Stimulated activated naive CD8-positive, alpha-beta T cell treated with anti-CD3 and anti-CD28 coated beads, Interleukin-15, Interleukin-2, amounts not matched to agents 100 U/mL and 50 U/mL, for 24 hours (primary cell): Measurements from ENCODE around the gene APOL5.
A peak's percentile ranks its signal among the peaks of the same experiment; 100 is the strongest.

Experiments used
- ATAC-seq: fragments of 150-1000 bp; cut with Tn5 transposase; one replicate; pipeline ENCODE4 v1.10.0; 2021
- DNase-seq: peaks from one replicate; pipeline ENCODE4 v3.0.0; 2021

APOL5 gene

DNA sequence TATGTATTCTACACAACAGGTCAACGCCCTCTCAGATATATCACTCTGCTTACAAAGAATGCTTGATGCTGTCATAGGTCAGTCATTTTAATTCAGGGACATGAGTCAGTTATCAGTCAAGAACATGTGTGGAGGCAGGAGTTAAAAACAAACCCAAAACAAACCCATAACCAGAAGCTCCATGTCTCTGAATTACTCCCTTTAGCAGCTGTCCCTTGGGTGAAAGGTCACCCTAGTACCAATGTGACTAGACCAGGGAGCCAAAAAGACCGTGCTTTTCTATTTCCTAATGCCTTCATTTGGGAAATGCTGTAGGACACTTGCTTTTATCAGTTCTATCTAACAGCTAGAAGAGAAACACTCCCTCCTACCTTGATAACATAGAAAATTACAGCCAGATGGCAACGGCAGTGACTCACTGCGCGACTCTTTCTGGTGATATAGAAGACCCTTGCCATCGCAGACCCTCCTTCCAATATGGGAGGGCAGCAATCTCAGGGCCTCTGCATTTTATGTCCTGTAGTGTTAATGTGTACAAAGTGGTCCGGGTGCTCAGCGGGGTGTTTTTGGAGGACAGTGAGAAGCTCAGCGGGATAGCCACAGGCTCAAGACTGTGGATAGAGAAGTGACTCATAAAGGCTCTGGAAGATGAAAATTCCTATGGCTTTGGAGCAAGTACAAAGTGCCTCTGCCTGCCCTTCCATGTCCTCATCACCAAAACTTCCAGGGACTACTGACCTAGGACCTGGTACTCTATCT, 24.8 kb downstream of the APOL5 start:
- no peak for DNase-seq
- ATAC-seq, result peak; percentile 36

DNA sequence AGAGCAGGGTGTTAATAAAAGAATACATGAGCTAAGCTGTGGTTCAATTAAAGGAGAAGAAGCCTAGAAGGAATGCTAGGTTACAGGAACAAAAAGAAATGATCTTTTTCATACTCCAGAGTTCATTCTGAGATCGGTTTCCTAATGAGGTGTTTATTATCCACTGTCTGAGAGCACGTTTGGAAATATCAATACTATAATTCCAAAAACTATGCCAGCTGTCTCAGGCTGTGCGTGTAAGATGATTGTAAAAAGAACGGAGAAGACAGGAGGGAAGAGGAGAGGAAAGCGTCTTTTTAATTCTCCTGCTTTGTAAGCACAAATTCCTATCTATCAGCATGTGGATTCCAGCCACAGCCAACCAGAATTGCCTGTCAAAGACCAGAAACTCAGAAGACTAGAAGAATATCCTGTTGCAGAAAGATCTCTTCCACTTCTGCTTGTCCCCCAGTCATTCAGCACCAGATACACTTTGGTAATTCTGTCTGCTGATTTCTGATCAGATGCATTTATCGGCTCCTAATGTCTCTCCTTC, 25.7 kb downstream of the APOL5 start:
- ATAC-seq, result no peak

DNA sequence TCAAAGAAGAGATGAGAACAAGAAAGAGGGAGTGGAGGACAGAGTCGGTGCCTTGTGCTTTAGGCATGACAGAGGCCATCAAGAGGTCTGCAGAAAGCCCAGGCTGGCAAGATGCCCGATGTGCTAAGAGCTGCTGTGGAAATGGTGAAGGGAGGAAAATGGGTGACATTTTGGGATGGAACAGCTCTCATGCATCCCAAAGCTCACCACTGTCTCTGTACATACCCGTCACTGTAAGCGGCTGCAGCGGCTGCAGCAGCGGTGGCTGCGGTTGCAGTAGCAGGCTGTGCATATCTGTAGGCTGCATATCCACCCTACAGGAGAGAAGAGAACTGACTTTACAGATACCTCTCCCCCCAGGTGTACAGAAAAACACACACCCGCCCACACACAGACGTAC, 28.6 kb downstream of the APOL5 start:
- DNase-seq, result no peak
- no peak for ATAC-seq

More for the DNA sequence above, 25.7 kb downstream of the APOL5 start:
- DNase-seq, result no peak

DNA sequence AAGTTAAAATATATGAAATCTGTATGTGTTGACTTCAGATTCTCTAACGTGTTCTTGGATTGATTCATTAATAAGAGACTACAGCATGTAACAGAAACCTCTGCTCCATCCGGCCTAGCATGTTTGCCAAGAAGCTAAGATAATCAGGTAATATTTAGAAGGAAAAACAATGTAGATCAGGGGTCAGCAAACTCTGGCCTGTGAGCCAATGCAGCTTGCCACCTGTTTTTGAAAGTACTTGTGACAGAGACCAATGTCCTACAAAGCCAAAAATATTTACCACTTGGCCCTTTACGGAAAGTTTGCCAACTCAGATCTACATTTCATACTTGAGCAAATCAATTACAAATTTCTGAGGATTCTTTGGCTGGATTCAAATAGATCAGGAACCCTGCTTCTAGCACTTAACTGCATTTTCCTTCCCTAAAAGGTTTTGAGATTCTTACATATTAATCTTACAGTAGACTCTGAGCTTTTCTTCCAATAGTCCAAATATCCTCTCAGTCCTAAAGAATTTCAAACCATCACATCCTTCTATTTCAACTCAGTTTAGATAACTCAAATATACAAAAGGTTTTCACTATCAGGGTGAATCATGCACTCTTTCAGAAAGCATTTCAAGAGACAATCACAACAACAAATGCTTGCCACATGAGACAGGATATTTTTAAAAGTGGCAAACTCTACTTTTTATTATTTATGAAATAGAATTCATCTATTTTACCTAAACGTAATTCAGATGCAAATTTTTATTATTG, 29.5 kb downstream of the APOL5 start:
- ATAC-seq (no peak), DNase-seq (no peak)

DNA sequence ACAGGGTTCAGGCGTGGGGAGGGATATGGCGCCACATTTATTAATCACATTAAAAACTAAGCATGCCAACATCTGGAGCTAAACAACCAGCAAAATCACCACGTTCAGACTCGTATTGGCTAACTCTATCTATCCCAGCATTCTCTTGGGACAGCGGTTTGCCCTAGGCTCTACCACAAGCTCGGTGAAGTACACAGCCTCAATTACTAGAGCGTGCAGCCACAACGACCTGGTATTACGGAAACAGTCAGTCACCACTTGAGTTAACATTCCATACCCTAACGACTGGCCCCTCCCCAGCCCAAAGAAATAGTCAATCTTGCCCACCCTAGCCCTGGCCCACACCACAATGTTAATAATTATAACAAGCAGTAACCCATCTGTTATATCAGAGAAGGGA, 32.1 kb downstream of the APOL5 start:
- ATAC-seq, result peak; percentile 28
- peak; percentile 10 for DNase-seq

DNA sequence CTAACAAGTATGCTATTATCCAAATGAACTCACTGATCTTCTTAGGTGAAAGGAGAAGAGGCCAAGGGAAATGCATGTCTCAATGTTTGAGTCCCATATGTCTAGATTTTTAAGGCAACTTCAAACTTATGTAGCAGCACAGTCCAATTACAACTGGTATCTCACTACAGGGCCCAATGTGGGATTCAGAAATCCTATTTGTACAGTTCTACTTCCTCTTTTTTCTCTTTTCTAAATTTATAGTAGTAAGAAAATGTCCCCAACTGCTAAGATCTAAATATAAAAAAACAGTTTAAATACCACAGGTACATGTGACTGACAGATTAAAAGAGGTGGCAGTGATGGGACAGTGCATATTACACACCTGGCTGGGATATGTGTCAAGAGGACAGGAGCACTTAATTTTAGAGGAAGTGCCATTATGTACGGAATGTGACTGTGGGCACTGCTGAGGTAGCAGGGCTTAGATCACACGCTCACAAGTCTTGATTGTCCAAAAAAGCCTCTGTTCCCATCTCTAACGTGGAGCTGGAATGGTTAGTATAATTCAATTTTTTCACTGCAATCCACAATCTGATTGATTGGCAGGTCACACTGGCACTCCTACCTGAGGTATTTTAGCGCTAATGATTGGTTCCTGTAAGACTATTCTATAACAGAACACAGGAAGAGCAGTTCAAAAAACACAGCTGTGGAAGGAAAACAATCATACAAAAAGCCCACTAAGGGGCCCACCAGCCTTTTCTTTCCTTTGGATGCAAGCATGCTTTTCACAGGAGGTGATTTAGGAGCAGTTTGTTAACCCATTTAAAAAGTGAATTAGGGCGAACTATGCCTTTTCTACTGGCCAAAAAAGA, 34.6 kb downstream of the APOL5 start:
- ATAC-seq (no peak), DNase-seq (no peak)

DNA sequence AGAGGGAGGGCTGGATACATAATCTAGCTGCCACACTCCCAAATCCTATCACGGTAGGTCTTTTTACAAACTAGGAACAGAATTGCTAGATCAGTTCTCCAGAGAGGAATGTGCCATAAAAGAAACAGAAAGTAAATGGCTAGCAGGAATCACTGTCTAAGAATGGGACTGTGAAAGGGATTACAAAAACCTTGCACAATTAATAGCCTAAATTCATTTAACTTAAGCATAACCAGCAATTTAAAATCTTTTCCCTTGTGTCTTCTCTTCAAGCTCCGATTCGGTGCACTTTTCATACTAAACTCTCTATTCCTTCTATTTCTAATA, 35.2 kb downstream of the APOL5 start:
- no peak for DNase-seq

DNA sequence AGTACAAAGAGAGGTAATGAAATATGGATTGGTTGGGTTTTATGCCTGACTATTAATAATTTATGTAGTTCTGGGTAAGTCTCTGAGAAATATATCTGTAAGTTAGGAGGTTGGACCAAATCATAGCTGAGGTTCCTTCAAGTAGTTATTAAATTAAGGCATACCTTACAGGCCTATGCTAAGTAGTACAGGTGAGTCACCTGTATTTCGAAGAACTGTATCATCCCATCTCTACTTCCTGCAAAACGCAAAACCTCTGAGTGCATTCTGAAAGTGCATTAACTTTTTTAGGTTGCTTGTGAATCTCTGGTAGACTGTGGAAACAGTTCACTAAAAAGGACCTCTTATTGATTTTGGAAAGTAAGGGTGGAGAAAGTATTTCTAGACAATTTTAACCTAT, 37.1 kb downstream of the APOL5 start:
- ATAC-seq, result no peak
- no peak for DNase-seq

More for the DNA sequence above, 35.2 kb downstream of the APOL5 start:
- ATAC-seq, result no peak

DNA sequence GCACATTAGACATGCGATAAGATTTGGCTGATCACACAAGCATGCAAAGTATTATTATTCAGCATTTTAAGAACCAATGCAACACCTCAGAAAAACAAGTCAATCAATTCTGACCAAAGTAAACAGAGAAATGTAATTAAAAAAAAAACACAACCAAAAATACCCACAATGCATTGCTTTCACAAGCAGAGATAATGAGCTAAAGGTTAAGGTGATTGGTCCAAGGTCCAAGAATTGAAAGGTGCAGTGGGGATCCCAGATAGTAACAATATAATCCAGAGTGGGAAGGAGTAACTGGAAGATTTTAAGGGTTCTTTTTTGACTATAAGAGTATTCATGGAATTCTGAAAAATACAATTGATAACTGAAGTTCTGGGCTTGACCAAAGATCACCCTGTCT, 39.0 kb downstream of the APOL5 start:
- DNase-seq (no peak), ATAC-seq (no peak)

DNA sequence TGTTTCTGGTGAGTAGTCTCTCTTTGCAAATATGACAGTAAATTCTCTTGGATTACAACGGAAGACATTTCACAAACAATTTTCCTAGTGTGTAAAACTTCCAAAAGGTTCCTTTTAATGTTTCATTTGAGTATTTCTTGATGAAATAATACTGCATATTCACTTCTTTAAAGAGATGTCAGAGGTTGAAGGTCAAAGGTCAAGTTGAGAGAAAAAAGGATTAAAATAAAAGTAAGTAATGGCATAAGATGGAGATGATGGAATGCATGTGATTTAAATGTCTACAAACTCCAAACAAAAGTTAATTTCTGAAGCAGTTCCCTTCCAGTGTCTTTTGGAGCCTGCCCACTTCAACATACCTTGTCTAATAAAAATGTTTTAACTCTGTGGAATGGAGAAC, 40.7 kb downstream of the APOL5 start:
- DNase-seq (no peak), ATAC-seq (no peak)

DNA sequence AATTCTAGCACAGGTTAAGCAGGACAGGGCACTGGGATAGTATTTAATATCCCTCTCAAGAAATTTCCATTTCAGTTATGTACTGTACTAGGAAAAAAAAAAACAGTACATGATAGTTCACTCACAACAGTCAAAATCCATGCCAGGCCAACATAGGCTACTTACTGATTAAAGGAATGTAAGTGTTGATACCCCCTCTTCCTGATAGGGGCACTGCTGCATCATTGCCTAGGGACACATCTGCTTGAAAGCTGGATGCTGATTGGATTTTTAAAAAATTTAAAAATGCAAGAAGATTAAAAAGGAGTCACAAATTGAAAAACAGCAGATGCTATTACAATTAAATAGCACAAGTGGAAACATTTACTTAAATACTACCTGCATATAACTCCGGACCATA, 43.4 kb downstream of the APOL5 start:
- ATAC-seq (no peak), DNase-seq (no peak)

DNA sequence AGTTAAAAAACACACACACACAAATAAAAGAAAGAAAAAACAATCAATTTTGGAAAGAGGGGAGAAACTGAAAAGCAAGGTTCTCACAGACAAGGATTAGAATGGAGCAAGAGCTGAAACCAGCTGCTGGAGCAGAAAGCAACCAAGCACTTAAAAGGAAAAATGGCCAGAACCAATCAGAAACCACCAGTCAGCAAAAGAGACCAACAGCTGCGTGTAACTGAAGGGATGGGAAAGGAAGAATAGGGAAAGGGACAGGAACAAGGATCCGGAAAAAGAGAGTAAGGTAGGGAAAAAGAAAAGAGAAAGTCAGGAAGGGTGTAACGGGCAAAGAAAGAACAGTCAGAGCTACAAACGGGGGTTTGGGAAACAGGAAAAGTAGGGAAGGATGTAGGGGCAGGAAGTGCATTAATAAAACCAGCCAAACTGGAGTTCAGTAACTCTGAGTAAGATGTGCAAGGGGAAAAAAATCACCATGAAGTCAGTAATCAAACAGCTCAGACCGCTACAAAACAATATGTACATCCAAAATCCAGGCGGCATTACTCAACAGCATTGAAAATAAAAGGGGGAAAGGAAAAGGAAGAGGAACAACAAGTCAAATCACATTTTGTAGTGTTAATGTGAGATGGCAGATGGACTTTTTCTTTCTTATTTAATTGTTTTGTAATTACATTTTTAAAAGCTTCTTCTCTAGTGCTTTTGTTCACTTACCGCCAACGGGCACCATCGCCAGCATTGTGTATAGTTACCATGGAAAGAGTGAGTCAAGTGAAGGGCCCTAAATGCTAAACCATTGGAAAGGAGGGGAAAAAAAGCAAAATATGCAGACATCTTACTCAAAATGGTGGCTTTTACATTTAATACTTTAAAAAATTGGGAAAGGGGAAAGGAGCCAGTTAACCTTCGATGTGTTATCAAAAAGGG, 49.2 kb downstream of the APOL5 start:
- no peak for ATAC-seq
- no peak for DNase-seq

DNA sequence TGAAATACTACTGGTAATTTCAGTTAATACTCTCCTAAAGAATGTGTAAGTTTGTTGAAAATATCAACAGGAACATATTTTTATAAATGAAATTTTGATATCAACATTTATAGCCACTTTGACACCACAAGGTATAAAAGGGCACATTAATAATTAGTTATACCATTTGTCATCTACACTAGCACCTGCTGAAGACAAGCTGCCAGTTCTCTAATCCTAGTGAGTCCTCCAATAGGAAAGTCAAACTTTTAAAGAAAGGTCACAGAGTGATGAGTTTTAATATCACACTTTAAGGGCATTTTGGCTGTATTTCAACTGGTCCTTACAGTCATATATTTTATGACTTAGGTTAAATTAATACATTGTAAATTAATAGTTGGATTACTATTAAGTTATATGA, 52.3 kb downstream of the APOL5 start:
- no peak for ATAC-seq
- DNase-seq, result no peak

DNA sequence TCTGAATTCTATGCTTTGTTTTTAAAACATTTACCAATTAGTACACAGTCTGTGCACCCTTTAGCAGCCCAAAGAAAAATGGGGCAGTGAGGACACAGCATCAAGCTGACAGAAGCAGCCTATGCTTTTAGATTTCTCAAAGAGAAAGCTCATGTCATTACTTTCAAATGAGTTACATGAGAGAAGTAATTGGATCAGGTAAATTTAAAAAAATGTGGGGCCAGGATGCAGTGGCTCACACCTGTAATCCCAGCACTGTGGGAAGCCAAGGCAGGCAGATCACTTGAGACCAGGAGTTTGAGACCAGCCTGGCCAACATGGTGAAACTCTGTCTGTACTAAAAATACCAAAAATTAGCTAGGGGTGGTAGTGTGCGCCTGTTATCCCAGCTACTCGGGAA, 57.7 kb downstream of the APOL5 start:
- ATAC-seq (no peak), DNase-seq (no peak)

DNA sequence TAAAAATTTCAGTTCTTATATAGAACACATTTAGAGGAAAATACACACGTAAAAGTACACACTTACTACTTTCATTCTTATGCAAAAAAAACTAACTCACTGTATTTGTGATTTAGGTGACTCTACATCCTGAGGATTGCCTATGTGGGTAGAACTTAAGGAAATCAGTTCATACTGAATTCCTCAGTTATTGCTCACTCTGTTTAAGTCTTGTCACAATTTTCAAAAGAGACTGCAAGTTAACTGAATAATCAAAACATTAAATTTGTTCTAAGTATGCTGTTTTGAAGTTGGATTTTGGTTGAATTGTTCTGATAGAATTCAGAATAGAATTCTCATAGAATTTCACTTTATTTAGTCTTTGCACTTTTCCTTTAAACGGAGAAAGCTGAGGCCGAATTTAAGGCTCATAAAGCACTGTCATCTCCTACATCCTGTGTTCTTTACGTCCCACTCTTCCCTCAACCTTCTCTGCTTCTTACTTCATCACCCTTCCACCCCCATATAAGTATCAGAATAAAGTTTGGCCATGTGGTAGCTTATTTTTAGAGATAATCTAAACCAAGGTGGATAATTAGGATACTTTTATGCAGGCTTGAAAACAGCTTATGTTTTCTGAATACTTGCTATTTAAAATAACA, 59.8 kb downstream of the APOL5 start:
- DNase-seq, result no peak
- ATAC-seq, result no peak
